HAP-1 (cell line): ENCODE measurements around the gene CLCNKA.
"Not testable (repeated sequence)": the region's sequence is repeated elsewhere in the genome, so short reads cannot be mapped to it uniquely, and the experiment has no call there.

ENCODE experiments used
- DNase-seq, 2 experiments: peaks; one replicate each; pipeline ENCODE4 v3.0.0-alpha.2; 2016 to 2020; ENCODE audit warnings: low spot score in 2 of 2
- H3K27me3 ChIP-seq: fragments of 250-450 bp; sonication (Bioruptor Pico); 2 replicates; pipeline ENCODE4 v1.5.1; 2020; ENCODE audit warnings: low read depth, mild to moderate bottlenecking, moderate library complexity
- H3K36me3 ChIP-seq: fragments of 250-450 bp; sonication (Bioruptor Pico); replicated peaks from 2 replicates; pipeline ENCODE4 v1.5.1; 2020; ENCODE audit warnings: mild to moderate bottlenecking
- H3K4me1 ChIP-seq: fragments of 250-450 bp; sonication (Bioruptor Pico); 2 replicates; pipeline ENCODE4 v1.5.1; 2020; ENCODE audit warnings: mild to moderate bottlenecking
- H3K4me3 ChIP-seq: fragments of 250-450 bp; sonication (Bioruptor Pico); 2 replicates; pipeline ENCODE4 v1.5.1; 2020; ENCODE audit warnings: mild to moderate bottlenecking, moderate library complexity
- H3K9me3 ChIP-seq: fragments of 250-450 bp; sonication (Bioruptor Pico); 2 replicates; pipeline ENCODE4 v1.5.1; 2020; ENCODE audit warnings: mild to moderate bottlenecking, moderate library complexity
- in situ Hi-C: fragments of 300-500 bp; cut with MboI; formaldehyde crosslinking; loops from 3 replicates; pipeline ENCODE4 v1.14.3; 2020; ENCODE audit warnings: low sequenced_read_pairs, inconsistent platforms, mixed read lengths

CLCNKA gene

DNA sequence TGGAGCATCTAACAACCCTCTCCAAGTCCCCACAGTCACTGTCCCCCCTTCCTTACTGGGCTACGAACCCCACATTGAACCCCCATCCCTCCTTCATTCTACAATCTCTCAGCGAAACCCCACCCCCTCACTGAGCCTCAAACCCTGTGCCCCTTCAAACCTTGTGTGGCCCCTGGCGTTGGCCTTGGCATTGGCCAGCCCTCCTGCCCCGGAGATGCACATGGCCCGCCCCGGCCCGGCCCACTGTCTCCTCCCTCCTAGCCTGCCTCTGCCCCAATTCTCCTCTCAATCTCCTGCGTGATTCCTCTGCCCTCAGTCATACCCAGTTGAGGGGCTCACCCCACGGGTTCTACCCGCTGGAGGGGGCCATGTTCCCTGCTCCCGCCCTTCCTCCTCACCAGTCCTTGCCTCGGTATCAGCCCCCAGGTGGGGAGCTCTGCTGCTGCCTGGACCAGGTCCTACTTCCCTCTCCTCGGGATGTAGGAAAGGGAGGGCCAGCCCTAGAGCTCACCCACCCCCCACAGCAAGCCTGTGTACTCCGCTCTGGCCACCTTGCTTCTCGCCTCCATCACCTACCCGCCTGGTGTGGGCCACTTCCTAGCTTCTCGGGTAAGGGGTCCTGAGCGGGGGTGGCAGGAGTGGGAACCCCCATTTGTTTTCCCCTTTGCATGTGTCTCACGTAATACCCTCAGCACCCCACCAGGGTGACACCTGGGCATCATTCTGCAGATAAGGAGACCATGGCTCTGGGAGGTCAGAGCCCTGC, 6.6 kb downstream of the CLCNKA start:
- Histone ChIP-seq H3K4me1 (peaks cover 2% of the 10 kb centered on the region; the same call in 1 of the 2 replicates), H3K9me3 (no peaks in the 10 kb centered on the region), H3K4me3 (no peak overlapping the region), H3K27me3 (peaks cover 4% of the 10 kb centered on the region; the same call in 1 of the 2 replicates), H3K36me3 (no peaks in the 10 kb centered on the region)
- DNase-seq: no peak
- in situ Hi-C loops: no loop called here

DNA sequence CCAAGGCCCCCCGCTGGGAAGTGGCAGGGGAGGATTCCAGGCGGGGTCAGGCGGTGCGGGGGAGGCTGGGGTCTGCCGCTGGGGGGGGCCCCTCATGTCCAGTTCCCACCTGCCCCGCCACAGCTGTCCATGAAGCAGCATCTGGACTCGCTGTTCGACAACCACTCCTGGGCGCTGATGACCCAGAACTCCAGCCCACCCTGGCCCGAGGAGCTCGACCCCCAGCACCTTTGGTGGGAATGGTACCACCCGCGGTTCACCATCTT, 7.1 kb downstream of the CLCNKA start:
- H3K4me1 ChIP-seq, H3K4me3 ChIP-seq, DNase-seq, H3K27me3 ChIP-seq, H3K36me3 ChIP-seq, in situ Hi-C loops, H3K9me3 ChIP-seq: not testable (repeated sequence)

DNA sequence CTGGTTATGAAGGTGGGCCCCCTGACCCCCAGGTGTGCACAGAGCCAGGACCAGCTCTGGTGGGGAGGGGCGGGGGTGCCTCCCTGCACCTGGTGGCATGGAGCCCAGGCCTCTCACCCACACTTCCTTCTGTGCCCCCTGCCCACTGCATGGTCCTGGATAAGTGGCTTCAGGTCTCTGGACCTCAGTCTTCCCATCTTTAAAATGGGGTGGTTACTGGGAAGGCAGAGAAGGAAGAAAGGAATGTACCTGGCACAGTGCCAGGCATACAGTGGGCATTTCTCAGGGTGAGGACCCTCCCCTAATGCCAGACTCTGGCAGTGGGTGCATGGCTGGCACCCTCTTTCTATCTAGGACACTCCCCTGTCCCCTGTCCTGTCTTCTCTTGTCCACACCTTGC, 7.5 kb downstream of the CLCNKA start:
- Histone ChIP-seq H3K4me1 (peaks cover 2% of the 10 kb centered on the region; the same call in 1 of the 2 replicates), H3K4me3 (no peak overlapping the region), H3K36me3 (no peaks in the 10 kb centered on the region), H3K27me3 (no peaks in the 10 kb centered on the region), H3K9me3 (no peaks in the 10 kb centered on the region)
- in situ Hi-C loops: no loop called here
- no peak for DNase-seq

DNA sequence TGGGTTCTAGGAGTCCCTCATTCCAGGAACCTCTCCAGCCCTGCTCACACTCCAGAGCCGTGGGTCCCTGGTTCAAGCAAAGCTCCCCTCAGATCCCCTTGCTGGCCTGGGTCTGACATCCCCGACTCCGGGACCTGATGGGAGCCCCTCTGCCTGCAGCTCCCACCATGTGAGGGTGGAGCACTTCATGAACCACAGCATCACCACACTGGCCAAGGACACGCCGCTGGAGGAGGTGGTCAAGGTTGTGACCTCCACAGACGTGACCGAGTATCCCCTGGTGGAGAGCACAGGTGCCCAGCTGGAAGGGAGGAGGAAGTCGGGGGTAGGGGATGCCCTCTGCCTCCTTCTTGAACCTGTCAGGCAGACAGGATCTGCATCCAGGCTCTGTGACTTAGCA, 9.7 kb downstream of the CLCNKA start:
- H3K9me3 ChIP-seq: no peaks in the 10 kb centered on the region
- H3K4me3 ChIP-seq: no peak overlapping the region
- no peaks in the 10 kb centered on the region for H3K36me3 ChIP-seq
- in situ Hi-C loops: no loop called here
- H3K4me1 ChIP-seq: peaks cover 2% of the 10 kb centered on the region; the same call in 1 of the 2 replicates
- H3K27me3 ChIP-seq: no peaks in the 10 kb centered on the region
- DNase-seq: no peak

DNA sequence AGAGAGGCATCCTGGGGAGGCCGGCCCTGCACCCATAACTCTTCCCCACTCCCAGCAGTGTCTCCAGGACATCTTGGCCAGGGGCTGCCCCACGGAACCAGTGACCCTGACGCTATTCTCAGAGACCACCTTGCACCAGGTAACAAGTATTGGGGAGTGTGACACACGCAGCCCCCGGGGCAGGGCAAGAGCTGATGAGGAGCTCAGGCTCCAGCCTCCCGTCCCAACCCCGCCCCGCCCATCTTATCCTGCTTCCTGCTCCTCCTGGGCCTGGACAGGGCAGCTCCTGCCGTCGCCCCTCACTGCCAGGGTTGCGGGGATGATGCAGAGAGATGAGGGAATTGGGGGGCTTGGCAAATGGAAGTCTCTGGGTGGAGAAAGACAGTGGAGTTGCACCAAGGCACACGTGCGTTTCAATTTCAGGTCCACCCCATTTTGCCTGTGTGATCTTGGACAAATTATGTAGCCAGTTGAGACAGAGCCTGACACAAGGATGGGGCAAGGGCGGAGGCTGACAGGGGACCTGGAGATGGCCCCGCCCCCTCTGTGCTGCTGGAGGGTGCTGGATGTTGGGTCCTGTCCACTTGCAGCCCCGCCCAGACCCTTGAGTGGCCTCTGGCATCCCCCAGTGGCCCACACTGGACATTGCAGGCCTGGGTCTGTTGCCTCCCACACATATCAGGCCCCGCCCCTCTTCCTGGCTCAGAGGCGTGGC, 10.7 kb downstream of the CLCNKA start:
- no peaks in the 10 kb centered on the region for H3K9me3 ChIP-seq
- in situ Hi-C loops: no loop called here
- DNase-seq: peak; percentile 87 to 96
- H3K4me3 ChIP-seq: no peak overlapping the region
- no peaks in the 10 kb centered on the region for H3K4me1 ChIP-seq
- no peaks in the 10 kb centered on the region for H3K36me3 ChIP-seq
- H3K27me3 ChIP-seq: no peaks in the 10 kb centered on the region

DNA sequence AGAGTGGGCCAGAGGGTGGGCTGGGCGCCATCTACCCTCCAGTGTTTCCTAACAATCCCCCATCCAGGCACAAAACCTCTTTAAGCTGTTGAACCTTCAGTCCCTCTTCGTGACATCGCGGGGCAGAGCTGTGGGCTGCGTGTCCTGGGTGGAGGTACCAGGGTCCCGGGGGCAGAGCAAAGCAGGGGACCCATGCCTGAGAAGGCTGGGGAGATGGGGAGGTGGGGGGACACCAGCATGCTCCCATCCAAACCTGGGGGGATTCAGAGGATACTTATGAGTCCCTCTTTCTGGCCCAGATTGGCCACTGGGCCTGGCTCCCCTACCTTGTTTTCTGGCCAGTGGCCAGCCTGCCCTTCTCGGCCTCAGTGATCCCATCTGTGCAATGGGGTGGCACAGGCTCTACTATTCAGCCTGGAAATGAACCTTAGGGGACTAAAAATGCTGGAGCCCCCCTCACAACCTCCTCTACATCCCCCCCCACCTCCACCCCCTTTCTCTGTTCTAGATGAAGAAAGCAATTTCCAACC, 11.3 kb downstream of the CLCNKA start:
- DNase-seq, in situ Hi-C loops, H3K9me3 ChIP-seq, H3K4me3 ChIP-seq, H3K4me1 ChIP-seq, H3K27me3 ChIP-seq, H3K36me3 ChIP-seq: not testable (repeated sequence)

DNA sequence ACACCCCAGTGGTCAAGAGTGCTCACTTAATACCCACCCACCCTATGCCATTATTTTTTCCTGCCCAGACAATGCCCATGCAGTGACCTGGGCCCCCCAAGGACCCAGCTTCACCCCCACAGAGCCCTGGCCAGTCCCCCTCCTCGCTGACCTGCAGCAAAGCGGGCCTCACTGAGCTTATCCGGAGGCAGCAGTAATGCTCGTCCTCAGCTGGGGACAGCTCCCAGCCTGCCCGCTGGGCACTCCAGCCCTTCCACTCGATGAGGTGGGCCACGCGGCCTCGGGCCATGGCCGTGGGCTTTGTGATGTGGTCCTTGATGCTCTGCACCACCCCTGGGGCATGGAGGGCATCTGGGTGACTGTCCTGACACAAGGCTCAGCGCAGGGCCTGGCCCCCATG, 14.6 kb downstream of the CLCNKA start:
- H3K9me3 ChIP-seq, in situ Hi-C loops, H3K4me3 ChIP-seq, H3K27me3 ChIP-seq, DNase-seq, H3K4me1 ChIP-seq, H3K36me3 ChIP-seq: not testable (repeated sequence)

DNA sequence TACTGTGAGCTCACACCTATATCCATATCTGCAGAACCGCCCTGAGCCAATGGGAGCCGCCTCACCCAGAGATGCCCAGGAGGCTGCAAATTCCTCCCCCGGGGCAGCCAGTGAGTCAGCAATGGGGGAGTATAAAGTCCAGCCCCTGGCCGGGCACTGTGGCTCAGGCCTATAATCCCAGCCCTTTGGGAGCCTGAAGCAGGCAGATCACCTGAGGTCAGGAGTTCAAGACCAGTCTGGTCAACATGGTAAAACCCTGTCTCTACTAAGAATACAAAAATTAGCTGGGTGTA, 16.7 kb downstream of the CLCNKA start:
- no peak overlapping the region for H3K4me3 ChIP-seq
- H3K36me3 ChIP-seq: no peaks in the 10 kb centered on the region
- H3K27me3 ChIP-seq: no peaks in the 10 kb centered on the region
- H3K9me3 ChIP-seq: no peaks in the 10 kb centered on the region
- in situ Hi-C loops: no loop called here
- no peaks in the 10 kb centered on the region for H3K4me1 ChIP-seq
- DNase-seq: no peak

DNA sequence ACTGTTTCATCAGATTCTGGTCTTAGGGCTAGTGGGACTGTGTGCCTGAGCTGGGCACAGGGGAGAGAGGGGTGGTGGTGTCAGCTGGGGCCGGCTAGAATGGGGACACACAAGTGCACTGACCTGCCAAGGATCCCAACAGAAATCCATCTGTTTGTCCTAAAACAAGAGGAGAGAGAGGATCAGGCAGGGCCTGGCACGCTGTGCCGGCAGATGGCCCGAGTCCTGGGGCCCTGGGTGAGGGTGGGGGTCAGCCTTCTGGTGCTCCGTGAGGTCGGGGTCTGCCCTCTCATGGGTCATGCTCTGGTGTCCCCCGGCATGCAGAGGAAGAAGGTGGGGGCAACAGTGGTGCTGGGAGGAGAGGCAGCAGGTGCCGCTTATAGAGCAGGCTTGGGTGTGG, 18.0 kb downstream of the CLCNKA start:
- H3K36me3 ChIP-seq, in situ Hi-C loops, H3K4me1 ChIP-seq, H3K9me3 ChIP-seq, H3K4me3 ChIP-seq, H3K27me3 ChIP-seq, DNase-seq: not testable (repeated sequence)

DNA sequence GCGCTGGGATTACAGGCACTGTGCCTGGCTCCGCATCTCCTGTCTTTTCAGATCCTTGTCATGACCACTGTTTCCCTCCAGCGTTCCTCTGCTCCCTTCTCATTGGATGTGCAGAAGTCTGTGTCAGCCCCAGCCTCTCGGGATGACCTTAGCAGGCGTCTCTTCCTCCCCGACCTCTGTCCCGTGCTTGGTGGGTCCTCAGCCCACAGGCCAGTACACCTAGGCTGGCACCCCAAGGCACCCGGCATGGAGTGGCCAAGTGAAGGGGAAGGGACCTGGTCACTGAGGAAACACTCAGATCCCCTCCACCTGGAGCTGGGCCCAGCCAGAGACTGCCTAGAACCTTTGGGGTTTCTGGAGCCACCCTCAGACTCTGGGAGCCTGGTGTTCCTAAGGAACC, 19.4 kb downstream of the CLCNKA start:
- Histone ChIP-seq H3K9me3 (no peaks in the 10 kb centered on the region), H3K4me1 (no peaks in the 10 kb centered on the region), H3K4me3 (no peak overlapping the region), H3K27me3 (no peaks in the 10 kb centered on the region), H3K36me3 (no peaks in the 10 kb centered on the region)
- DNase-seq: no peak
- in situ Hi-C loops: no loop called here

DNA sequence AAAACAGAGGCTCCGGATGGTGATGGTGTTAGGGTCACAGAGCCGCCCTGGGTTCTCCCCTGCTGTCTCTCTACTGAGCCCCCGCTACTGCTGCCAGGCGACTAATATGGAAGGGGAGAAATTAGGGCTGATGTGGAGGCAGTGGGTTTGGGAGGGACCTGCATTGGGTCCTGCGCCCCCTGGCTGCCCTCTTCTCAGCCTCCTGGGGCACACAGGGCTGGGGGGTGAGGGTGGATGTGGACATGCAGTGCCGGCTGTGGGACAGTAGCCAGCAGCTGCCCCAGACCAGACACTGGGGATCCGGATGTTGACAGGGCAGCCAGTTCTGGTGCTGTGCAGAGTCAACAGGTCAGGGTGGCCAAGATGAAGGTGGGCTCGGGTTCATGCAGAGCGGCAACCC, 20.3 kb downstream of the CLCNKA start:
- no peaks in the 10 kb centered on the region for H3K9me3 ChIP-seq

DNA sequence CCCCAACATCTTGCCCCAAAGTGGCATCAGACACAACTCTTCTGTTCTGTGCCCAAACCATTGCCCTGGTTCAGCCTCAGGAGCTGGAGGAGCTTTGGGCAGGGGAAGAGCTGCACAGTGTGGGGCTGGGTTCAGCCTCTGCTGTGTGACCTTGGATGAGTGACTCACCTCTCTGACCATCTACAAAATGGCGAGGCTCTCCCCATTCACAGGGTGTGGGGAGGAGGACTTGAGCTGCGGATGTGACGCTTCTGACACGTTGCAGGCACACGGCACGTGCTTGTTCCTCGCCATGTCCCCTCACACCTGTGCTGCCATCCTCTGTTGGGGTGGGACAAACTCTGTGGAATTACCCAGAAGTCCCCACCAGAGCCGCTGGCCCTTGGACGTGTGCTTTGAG, 20.8 kb downstream of the CLCNKA start:
- H3K9me3 ChIP-seq, DNase-seq, H3K4me1 ChIP-seq, in situ Hi-C loops, H3K27me3 ChIP-seq, H3K4me3 ChIP-seq, H3K36me3 ChIP-seq: not testable (repeated sequence)

More for the DNA sequence above, 20.3 kb downstream of the CLCNKA start:
- Histone ChIP-seq H3K4me3 (no peak overlapping the region), H3K4me1 (no peaks in the 10 kb centered on the region), H3K27me3 (no peaks in the 10 kb centered on the region), H3K36me3 (no peaks in the 10 kb centered on the region)
- in situ Hi-C loops: no loop called here
- DNase-seq: peak in 1 of 2 experiments; percentile 44

DNA sequence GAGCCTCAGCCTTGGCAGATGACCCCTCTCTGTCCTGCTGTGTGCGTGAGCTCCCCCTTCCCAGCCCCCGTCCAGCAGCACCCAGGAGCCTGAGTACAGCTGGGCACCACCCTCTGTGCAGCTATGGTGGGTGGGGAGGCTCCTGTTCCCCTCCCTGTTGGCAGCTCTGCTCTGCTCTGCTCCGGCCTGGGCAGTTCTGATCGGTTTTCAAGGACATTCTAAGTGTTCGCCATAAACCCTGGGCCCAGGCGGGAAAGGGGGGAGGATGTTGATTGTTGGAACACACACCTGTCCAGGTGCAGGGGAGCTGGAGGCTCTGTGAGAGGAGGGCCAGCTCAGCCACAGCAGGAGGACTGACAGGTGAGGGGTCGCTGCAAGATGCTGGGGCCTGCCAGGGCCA, 21.7 kb downstream of the CLCNKA start, which contains the start of gene CLCNKB:
CLCNKB (plus strand) TSS at position 262 of the 400 bp plus-strand sequence. CDS start 711 bp downstream, outside the sequence.
- no peaks in the 10 kb centered on the region for H3K36me3 ChIP-seq
- no peak within 1 kb of the TSS for H3K4me3 ChIP-seq
- in situ Hi-C loops: no loop called here
- no peaks in the 10 kb centered on the region for H3K27me3 ChIP-seq
- no peak for DNase-seq
- H3K9me3 ChIP-seq: no peaks in the 10 kb centered on the region
- H3K4me1 ChIP-seq: no peaks in the 10 kb centered on the region

DNA sequence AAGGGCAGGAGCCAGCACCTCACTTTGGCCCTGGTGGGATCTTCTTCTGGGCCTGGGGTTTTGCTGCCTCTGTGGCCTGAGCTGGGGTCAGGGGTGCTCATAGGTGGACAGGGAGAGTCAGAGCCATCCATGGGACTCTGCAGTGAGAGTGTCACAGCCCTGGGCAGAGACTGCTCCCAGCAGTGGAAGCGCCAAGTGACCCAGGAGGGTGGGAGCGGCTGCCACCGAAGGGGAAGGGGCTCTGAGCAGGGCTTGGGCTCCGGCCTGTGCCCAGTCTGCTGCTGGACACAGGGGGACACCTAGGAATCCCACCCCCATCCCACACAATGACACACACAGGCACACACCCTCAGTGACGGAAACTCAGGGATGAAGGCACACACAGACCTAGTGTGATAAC, 22.1 kb downstream of the CLCNKA start:
- H3K4me1 ChIP-seq: no peaks in the 10 kb centered on the region
- no peak for DNase-seq
- no peaks in the 10 kb centered on the region for H3K36me3 ChIP-seq
- H3K9me3 ChIP-seq: no peaks in the 10 kb centered on the region
- in situ Hi-C loops: no loop called here
- no peaks in the 10 kb centered on the region for H3K27me3 ChIP-seq
- H3K4me3 ChIP-seq: no peak overlapping the region
